Skeletal muscle tissue (tissue), 4 donors: ENCODE data around the gene HOXB9. TPM values are rescaled to one million over a fixed set of nuclear protein-coding genes. Genes with fewer than 3 reads are reported as not detected.

Source experiments
- H3K27ac ChIP-seq: one replicate; pipeline ENCODE4 v1.7.0; 2013; ENCODE audit warnings: mild to moderate bottlenecking, low read depth, low read length, inconsistent platforms
- H3K27me3 ChIP-seq, 3 donors: one replicate each; pipeline ENCODE4 v1.7.0; 2013; ENCODE audit warnings: low read length in 3 of 3; ENCODE audit not compliant: control insufficient read depth in 3 of 3, insufficient read depth in 3 of 3
- H3K36me3 ChIP-seq, 3 donors: one replicate each; pipeline ENCODE4 v1.7.0; 2013; ENCODE audit warnings: low read length in 3 of 3; ENCODE audit not compliant: control insufficient read depth in 3 of 3, insufficient read depth in 3 of 3
- H3K4me1 ChIP-seq, 3 donors: one replicate each; pipeline ENCODE4 v1.7.0; 2013; ENCODE audit warnings: low read length in 3 of 3, mild to moderate bottlenecking in 3 of 3; ENCODE audit not compliant: control insufficient read depth in 3 of 3, insufficient read depth in 3 of 3
- H3K4me3 ChIP-seq, 3 donors: one replicate each; pipeline ENCODE4 v1.7.0; 2013; ENCODE audit warnings: low read length in 3 of 3
- H3K9ac ChIP-seq, 3 donors: one replicate each; pipeline ENCODE4 v1.7.0; 2013; ENCODE audit warnings: low read length in 3 of 3, mild to moderate bottlenecking in 3 of 3, moderate library complexity in 2 of 3, low read depth in 1 of 3
- H3K9me3 ChIP-seq, 3 donors: one replicate each; pipeline ENCODE4 v1.7.0; 2013; ENCODE audit warnings: low read length in 3 of 3; ENCODE audit not compliant: control insufficient read depth in 3 of 3
- total RNA-seq: library from RNA; depleted of rRNA; stranded (reverse); fragments of >200 nt; gene quantifications from one replicate; pipeline ENCODE4 v1.2.3, GENCODE V29; 2014
- donor health status: Osteomylitis.

The HOXB9 gene
- total RNA-seq, 1 donor from 2014 or later: not detected

- Histone ChIP-seq H3K9me3 (no peaks in the 10 kb centered on the region), H3K27me3 (peaks cover 84 to 90% (median 90%) of the 10 kb centered on the region in 3 donors), H3K36me3 (no peaks in the 10 kb centered on the region), H3K9ac (peak within 1 kb of the TSS; percentile 53 to 66 (median 61)), H3K27ac (no peak within 1 kb of the TSS), H3K4me3 (peak within 1 kb of the TSS; percentile 61 to 80 (median 70)), H3K4me1 (peaks cover 15 to 30% (median 16%) of the 10 kb centered on the region in 3 donors)
These were observed 15.6 kb downstream of the HOXB9 start, which contains the start of gene HOXB7 for GRCh38 chr17:48610282-48611211. Gene HOXB7, minus strand, starts transcription at chr17:48611017. Its CDS starts 99 bp downstream, at chr17:48610918.

- H3K4me3 ChIP-seq: peak overlapping the region in 2 of 3 donors; percentile 70 to 80
- peaks cover 84 to 90% (median 90%) of the 10 kb centered on the region in 3 donors for H3K27me3 ChIP-seq
- no peaks in the 10 kb centered on the region for H3K36me3 ChIP-seq
- no peaks in the 10 kb centered on the region for H3K9me3 ChIP-seq
- peak overlapping the region in 1 of 3 donors; percentile 66 for H3K9ac ChIP-seq
- no peak overlapping the region for H3K27ac ChIP-seq
- peaks cover 16 to 30% (median 18%) of the 10 kb centered on the region in 3 donors for H3K4me1 ChIP-seq
These were observed 16.3 kb downstream of the HOXB9 start for GRCh38 chr17:48609759-48610281.

- H3K36me3 ChIP-seq: no peaks in the 10 kb centered on the region
- no peak overlapping the region for H3K4me3 ChIP-seq
- no peaks in the 10 kb centered on the region for H3K9me3 ChIP-seq
- no peak overlapping the region for H3K9ac ChIP-seq
- H3K27me3 ChIP-seq: peaks cover 85 to 92% (median 89%) of the 10 kb centered on the region in 3 donors
- H3K4me1 ChIP-seq: peaks cover 16 to 27% (median 18%) of the 10 kb centered on the region in 3 donors
- H3K27ac ChIP-seq: no peak overlapping the region
These were observed 17.1 kb downstream of the HOXB9 start for GRCh38 chr17:48609033-48609432.

- Histone ChIP-seq H3K4me1 (peaks cover 13 to 25% (median 18%) of the 10 kb centered on the region in 3 donors), H3K9me3 (no peaks in the 10 kb centered on the region), H3K4me3 (no peak overlapping the region), H3K27me3 (peaks cover 86 to 92% (median 89%) of the 10 kb centered on the region in 3 donors), H3K36me3 (no peaks in the 10 kb centered on the region), H3K27ac (no peak overlapping the region), H3K9ac (no peak overlapping the region)
These were observed 17.7 kb downstream of the HOXB9 start for GRCh38 chr17:48608494-48608834.

GRCh38 chr17:48606892-48607614 is 19.1 kb downstream of the HOXB9 start:
- no peaks in the 10 kb centered on the region for H3K9me3 ChIP-seq

GRCh38 chr17:48605991-48606891 is 19.9 kb downstream of the HOXB9 start:
- peaks cover 11 to 14% (median 12%) of the 10 kb centered on the region in 3 donors for H3K4me1 ChIP-seq
- no peak overlapping the region for H3K27ac ChIP-seq
- no peak overlapping the region for H3K4me3 ChIP-seq
- H3K9ac ChIP-seq: no peak overlapping the region
- peaks cover 88 to 94% (median 93%) of the 10 kb centered on the region in 3 donors for H3K27me3 ChIP-seq
- no peaks in the 10 kb centered on the region for H3K9me3 ChIP-seq
- no peaks in the 10 kb centered on the region for H3K36me3 ChIP-seq

More at GRCh38 chr17:48606892-48607614, 19.1 kb downstream of the HOXB9 start:
- Histone ChIP-seq H3K36me3 (no peaks in the 10 kb centered on the region), H3K4me1 (peaks cover 13 to 18% (median 14%) of the 10 kb centered on the region in 3 donors), H3K4me3 (no peak overlapping the region), H3K9ac (no peak overlapping the region), H3K27me3 (peaks cover 88 to 94% (median 93%) of the 10 kb centered on the region in 3 donors), H3K27ac (no peak overlapping the region)

GRCh38 chr17:48605409-48605919 is 20.7 kb downstream of the HOXB9 start:
- no peak overlapping the region for H3K27ac ChIP-seq
- H3K36me3 ChIP-seq: no peaks in the 10 kb centered on the region
- H3K9me3 ChIP-seq: no peaks in the 10 kb centered on the region
- no peak overlapping the region for H3K9ac ChIP-seq
- no peak overlapping the region for H3K4me3 ChIP-seq
- H3K27me3 ChIP-seq: peaks cover 86 to 94% (median 93%) of the 10 kb centered on the region in 3 donors
- H3K4me1 ChIP-seq: peaks cover 5 to 10% (median 9%) of the 10 kb centered on the region in 3 donors

- Histone ChIP-seq H3K27me3 (peaks cover 86 to 94% (median 93%) of the 10 kb centered on the region in 3 donors), H3K4me1 (peaks cover 2 to 10% (median 3%) of the 10 kb centered on the region in 3 donors), H3K9ac (peak within 1 kb of the TSS in 2 of 3 donors; percentile 28 to 36), H3K9me3 (no peaks in the 10 kb centered on the region), H3K4me3 (peak within 1 kb of the TSS; percentile 11 to 69 (median 58)), H3K27ac (peak within 1 kb of the TSS; percentile 9), H3K36me3 (no peaks in the 10 kb centered on the region)
These were observed 21.3 kb downstream of the HOXB9 start, which contains the start of gene HOXB6 for GRCh38 chr17:48604770-48605329. Gene HOXB6, minus strand, starts transcription at chr17:48604986. Its CDS starts 6,836 bp downstream, at chr17:48598150.
